GM21526 (cell line): Measurements from ENCODE around the gene SNRPB2.

Experiments used
- ATAC-seq: cut with Tn5 transposase; IDR thresholded peaks from one replicate; pipeline ENCODE4 v1.9.1; 2021; ENCODE audit warnings: moderate library complexity; ENCODE audit not compliant: unreplicated experiment, low FRiP score

SNRPB2 gene

GRCh38 chr20:16781496-16781895 is 51.7 kb downstream of the SNRPB2 start:
- ATAC-seq, result no peak

- no peak for ATAC-seq
Measured at GRCh38 chr20:16785226-16785625, 55.4 kb downstream of the SNRPB2 start.
